Pulmonary artery endothelial cell (primary cell): Measurements from ENCODE around the gene KCND3. TPM values are rescaled to one million over a fixed set of nuclear protein-coding genes. Genes with fewer than 3 reads are reported as not detected.

ENCODE experiments used
- DNase-seq: peaks from one replicate; pipeline ENCODE4 v3.0.0-alpha.2; 2011; ENCODE audit warnings: low read depth, low spot score
- total RNA-seq: library from RNA; depleted of rRNA; stranded (reverse); fragments of >200 nt; gene quantifications from 2 replicates; pipeline ENCODE4 v1.2.3, GENCODE V29; 2014

Gene KCND3
- total RNA-seq, 1 donor from 2014 or later, result under 0.01 TPM

DNA sequence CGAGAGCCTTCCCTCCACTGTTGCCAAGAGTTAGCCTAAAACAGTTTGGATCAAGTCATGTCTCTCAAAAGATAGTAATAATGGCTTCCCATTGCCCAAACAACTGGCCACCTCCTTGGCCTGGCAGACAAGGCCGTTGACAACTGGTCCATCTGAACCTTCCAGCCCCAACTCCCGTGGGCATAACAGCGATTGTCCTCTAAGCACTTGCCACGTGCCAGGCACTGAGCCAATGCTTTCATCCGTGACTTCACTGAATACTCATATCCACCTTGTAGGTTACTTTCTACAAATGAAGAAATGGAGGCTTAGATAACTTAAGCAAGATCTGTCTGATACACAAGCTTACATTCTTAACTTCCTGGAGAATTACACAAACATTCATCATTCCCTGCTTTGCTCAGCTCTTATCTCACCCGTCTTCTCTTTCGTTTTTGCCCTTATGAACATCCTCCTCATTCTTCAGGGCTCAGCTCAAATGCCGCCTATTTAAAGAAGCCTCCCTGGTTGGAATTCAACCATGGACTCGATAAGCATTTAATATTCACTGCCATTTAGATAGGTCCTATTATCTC lies 106.4 kb downstream of the KCND3 start:
- no peak for DNase-seq

DNA sequence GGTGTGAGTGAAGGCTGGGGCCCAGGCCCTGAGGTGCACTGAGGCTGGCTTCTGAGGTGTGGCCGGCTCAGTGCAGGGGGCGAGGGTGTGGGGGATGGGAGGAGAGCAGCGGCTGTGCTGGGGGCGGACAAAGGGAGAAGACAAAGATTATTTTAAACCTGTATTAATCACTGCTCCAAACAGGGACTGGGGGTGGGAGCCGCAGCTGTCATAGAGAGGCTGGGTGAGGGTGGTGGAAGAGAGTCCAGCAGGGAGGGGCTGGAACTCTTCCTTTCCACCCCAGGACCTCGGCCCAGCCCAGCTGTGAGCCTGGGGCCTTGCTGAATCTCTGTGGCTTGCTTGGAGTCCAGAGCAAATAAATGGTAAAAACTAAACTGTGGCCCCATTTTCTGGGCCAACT lies 106.9 kb downstream of the KCND3 start:
- DNase-seq, result no peak

DNA sequence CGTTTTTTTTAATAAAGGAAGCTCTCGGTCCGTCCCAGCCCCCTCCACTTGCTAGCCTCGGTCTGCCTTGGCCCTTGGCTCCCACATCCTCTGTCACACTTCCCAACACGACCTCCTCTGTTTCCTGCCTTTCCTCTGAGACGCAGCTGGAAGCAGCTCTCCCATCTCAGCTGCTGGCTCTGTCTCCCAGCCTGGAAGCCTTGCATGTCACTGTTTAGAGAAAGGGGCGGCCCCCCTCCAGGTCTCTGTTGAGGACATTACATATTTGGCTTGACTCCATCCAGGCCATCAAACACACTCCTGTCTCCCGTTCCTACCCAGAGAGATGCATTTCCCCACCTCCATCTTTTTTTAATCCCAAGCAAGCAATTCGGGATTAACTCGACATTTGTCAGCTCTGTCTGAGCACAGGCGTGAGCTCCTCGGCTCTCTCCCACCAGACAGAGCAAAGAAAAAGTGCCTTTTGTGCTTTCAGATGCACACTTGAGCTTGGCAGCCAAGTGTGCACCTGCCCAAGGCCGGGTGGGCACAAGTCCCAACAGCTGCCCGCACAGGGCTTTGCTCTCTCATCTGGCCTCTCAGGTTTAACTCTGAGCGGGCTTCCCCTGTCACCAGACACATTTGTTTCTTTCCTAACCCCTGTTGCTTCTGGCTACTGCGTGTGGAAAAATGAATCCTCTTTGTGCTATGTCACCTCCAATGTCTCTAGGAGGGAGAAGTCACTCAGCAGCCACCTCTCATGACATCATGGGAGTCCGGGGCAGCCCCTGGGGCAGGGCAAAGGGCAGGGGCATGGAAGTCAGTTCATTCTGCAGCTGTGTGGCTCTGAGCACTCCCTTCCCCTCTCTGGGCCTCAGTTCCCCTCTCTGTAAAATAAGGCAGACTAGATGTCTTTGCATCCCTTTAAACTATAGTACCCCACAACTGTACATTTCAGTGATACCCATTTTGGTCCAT lies 108.3 kb downstream of the KCND3 start:
- DNase-seq, result no peak

DNA sequence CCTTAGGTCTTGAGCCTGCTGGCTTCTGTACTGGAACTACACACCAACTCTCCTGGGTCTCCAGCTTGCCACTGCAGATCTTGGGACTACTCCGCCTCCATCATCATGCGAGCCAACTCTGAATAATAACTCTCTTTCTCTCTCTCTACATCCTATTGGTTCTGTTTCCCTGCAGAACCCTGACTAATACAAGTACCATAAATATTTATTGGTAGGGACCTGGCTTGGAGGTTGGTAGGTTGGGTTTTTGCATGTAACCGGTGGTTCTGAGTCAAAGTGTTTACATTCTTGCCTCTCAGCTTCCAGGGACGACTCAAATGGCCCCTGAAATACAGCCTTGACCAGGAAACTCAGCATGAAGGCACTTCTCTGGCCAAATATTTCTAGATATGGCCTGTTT lies 110.4 kb downstream of the KCND3 start:
- no peak for DNase-seq

DNA sequence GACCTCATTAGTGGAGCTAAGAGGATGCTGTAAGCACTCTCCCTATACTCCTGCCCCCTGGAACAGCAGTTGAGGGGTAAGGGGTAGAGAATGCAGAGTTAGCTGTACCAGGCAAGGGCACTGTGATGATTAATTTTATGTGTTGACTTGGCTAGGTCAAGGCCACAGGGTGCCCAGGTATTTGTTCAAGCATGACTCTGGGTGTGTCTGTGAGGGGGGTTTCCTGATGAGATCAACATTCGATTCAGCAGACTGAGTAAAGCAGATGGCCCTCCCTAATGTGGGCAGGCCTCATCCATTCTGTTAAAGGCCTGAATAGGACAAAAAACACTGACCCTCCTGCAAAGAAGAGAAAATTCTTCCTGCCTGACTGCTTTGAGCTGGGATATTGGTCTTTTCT lies 110.8 kb downstream of the KCND3 start:
- DNase-seq, result no peak

DNA sequence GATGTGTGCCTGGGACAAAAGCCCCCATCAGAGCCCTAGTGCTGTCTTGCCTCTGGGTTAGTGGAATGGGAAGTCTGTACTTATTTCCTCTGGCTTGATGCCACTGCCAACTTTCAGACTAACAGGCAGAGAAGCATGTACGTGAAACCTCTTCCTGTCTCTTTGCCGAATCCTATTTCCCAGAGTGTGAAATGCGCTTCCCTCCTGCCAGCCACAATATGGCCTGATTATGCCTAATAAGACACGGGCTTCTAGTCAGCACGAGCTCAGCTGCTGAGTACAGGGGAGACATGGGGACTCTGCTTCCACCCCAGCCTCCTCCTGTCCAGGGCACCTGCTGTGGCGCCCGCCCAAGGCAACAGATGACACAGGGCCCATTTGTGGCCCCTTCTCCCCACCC lies 111.4 kb downstream of the KCND3 start:
- no peak for DNase-seq

DNA sequence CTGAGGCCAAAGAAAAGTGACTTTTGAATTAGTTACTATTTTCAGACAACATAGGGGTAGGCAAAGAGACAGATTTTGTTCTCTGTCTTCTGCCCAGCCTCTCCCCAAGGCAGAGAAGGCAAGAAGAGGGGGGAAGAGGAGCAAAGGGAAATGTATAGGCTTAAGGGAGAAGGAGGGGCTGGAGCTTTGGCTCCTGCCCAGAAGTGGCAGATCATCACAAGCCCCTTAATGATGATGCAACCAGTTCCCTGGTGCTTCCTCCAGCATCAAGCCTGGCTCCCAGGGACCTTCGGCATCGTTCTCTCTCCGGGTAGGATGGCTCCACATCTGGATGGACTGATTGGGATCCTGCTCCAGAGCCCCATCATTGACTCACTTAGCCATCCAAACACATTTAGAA lies 112.8 kb downstream of the KCND3 start:
- no peak for DNase-seq

DNA sequence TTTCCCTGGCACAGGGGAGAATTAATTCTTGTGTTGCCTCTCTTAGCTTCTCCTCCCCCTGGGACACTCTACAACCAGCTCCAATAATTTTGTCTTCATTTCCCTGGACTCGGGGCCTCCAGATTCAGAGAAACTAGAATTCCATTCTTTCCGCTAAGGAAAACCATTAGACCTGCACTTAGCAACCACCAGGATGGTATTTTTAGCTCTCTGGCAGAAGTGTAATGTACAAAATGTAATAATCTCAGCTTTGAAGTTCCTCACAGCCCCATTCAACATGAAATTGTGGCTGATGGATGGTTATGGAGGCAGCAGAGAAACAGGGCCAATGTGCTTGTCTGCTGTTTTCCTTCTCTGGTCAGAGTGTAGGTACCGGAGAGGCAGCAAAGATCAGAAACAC lies 113.8 kb downstream of the KCND3 start:
- DNase-seq, result no peak

DNA sequence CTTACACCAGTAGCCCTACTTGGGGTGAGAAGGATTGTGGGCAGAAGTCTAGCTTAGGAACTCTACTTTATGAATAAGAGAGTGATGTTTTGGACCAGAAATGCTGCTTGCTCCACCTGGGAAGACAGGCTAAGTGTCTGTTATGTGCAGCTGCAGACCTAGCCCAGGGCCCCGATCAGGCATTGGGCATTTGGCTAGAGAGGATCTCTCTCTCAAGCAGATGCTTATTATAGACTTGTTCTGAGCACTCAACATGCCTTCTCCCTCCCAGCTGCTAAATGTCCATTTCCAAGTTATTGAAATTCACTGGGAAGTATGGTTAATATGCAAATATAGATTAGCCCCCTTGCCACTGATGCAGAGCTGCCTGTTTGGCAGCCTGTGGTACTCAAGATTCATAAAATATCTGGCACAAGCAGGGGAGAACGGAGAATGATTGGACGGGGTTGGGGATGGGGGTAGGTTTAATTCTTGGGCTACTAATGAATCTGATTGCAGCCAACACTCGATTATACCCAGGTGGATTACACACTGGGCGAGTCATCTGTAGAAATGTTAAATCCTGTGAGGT lies 115.9 kb downstream of the KCND3 start:
- no peak for DNase-seq

DNA sequence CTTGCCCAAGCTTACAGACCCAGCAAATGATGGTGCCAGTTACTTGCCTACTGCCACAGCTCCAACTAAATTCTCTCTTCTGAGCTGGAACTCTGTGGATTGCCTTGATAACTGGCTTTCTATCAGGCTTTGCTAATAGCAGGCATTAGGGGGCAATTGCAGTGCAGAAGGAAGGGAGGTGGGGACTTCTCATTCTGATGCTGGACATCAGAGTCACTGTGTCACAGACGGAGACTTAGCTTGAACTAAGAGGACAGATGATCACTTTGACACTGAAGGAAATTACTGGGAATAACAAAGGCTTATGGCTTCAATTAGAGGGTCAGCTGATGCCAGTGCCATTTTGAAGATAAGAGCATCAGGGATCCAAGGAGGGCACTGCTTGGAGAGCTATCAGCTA lies 119.3 kb downstream of the KCND3 start:
- DNase-seq, result no peak

DNA sequence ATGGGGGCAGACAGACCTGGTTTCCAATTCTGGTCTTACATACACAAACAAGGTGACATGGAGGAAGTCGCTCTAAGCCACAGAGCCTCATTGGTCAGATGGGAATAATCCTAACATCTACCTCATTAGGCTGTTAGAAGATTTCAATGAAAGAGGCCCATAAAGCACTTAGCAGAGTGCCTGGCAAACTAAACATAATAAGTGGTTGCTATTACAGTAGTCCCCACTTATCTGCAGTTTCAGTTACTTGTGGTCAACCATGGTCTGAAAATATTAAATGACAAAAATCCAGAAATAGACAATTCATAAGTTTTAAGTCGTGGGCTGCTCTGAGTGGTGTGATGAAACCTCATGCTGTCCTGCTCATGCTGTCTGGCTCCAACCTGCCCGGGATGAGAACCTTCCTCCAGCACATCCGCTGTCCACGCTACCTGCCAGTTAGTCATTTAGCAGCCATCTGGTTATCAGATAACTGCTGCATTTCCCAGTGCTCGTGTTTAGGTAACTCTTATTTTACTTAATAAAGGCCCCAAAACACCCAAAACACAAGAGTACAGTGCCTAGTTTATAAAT lies 121.5 kb downstream of the KCND3 start:
- no peak for DNase-seq

DNA sequence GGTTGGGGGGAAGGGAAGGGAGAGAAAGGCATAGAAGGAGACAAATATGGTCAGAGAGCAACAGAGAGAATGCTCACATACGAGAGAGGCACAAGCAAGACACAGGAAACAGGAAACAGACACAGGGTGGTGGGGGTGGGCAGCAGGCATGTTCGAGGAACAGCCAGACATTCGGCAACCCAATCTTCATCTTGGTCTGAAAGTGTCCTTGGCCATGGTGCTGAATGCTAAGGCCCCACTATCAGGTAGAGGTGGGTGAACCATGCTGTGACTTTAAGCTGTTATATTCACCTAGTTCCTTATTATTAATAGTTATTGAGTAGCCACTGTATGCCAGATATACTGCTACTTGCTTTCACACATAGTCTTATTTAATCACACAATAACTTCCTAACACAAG lies 124.6 kb downstream of the KCND3 start:
- DNase-seq, result no peak

DNA sequence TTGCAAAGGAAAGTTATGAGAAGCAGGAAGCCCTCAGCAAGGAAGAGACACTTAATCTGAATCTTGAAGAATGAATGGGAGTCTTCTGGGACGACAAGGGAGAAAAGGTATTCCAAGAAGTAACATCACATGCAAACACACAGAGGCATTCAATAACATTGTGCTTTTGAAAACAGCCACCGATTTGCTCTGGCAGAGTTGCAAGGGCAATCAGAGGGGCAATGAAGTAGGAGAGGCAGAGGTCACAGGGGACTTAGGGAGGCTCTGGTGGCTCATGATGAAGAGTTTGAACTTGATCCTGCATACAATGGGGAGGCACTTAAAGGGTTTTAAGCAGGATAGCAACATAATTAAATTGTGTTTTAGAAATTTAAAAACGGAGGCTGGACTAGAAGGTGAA lies 126.1 kb downstream of the KCND3 start:
- DNase-seq, result no peak

DNA sequence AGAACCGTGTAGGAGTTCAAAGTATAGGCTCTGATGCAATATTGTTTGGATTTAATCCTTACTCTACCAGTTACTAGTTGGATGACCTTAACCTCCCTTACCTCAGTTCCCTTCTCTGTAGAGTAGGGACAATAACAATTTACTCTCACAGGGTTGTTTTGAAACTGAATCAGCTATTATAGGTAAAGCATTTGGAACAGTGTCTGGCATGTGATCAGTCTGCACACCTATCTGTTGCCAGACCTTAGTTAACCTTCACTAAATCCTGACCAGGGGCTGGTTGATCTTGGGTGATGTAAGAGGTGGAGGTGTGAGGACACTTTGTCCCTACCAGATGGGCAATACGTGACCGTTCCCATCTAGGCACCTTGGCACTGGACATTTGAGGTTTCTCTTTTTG lies 126.9 kb downstream of the KCND3 start:
- no peak for DNase-seq

DNA sequence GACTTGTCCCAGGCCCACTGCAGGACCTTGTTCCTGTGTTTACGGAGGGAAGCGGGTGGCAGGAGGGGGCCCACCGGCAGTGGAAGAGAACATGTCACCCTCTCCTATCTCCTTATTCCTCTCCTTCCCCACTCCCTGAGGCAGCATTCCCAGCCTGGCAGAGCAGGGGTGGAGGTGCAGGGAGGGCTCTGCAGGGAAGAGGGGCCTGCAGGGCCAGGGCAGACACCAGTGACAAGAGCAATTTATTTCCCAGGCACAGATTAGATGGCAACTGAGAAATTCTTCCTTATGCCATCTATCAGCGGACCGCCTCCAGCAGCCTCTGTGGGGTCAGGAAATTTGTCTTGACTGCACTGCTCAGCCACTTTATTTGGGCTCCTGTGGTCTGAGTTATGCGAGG lies 127.9 kb downstream of the KCND3 start:
- no peak for DNase-seq

DNA sequence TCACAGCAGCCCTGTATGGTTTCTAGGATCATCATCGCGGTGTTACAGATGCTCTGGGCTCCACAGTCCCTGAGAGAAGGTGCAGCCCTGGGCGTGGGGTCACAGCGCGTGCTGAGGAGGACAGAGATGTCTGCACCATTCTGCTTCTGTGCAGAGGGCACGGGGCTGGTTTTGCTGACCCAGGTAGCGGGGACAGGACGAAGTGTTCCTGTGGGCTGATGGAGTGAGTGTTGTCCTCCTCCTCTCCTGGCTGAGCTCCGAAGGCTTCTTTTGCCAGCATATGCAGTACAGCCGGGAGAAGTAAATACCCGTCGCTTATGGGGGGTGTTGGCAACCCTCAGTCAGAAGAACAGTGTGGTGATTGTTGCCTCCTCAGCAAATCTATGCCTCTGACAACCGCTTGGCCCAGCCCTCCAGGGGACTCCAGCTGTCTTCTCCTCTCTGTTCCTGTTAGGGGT lies 132.2 kb downstream of the KCND3 start:
- no peak for DNase-seq

DNA sequence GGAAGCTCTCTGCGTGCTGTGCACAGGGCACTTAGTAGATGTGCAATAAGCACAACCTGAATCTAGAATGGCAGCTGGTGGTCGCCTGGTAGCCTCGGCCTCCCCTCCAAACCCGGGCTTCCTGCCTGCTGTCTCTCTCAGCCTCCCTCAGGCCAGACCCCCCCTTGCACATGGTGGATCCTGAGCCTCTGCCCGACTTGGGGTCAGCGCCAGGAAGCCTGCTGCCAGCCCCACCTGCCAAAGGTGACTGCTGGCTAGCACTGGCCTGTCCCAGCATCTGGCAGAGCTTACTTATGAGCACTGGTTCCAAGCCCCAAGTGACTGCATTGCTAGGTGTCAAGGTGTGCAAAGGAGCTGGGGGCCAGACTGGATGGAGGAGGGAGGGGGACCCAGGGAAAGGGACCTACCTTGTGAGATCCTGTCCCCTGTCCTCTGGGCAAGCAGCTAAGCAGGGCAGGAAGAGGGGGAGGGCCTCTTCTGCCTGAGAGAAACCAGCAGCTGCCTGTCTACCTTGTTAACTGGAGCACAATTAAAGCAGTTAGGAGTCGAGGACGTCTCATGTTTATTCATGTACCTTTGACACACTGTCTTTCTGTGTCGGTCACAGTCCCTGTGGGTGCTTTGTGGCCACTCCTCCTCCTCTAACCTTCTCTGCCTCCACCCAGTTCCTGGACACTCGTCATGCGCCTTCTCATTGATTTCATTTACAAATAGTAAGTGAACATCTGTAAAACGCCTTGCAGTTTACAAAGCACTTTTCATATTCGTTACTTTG lies 132.9 kb downstream of the KCND3 start:
- DNase-seq, result no peak

DNA sequence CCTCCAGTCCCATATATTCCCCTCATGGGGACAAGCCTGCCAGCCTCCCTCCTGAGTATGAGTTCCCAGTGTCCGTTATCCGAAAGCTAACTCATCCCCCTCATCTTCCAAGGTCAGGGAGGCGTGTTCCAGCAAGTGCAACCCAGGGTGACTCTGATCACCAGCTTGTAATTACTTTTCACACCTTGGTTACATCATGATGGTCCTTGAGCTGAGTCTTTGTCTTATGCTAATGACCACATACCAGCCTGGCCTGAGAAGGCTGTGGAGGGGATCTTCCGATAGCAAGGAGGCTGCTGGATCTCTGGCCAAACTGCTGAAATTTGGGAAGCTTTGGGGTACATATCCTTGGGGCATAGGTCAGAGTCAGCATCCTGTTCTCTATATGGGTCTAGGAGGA lies 134.2 kb downstream of the KCND3 start:
- no peak for DNase-seq

DNA sequence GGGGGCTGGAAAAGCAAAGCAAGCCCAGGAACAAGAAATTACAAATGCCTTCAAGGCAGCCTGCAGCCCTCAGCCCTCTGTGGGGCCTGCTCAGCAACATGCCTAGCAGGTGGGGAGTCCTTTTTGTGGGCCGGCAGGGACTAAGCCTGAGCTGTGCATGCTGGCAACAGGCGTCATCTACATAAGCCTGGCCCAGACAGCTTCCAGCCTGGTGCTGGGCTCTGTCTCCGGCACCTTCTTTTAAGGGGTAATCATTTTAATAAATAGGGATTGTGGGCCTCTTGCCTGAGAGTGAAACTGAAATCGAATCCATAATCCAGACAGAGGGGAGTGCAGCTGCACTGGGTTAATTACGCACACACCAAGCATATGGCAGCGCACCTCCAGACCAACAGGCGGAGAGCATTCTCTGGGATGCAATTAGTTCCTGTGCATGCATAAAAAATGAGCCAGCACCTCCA lies 137.2 kb downstream of the KCND3 start:
- DNase-seq, result no peak

DNA sequence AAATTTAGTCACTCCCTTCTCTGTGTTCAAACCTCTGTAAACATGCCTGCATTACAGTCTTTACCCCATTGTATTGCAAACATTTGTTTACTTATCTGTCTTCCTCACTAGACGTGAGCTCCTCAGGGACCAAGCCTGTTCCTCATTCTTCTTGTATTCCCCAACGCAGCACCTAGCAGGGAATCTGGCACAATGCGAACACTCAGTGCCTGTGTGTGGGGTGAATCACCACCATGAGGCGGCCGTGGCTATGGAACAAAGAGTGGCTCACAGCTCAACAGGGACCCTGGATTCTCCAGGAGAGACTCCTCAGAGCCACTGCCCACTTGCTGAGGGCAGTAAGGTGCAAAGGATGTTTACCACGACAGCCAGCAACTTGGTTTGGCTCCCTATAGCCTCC lies 137.9 kb downstream of the KCND3 start:
- no peak for DNase-seq

DNA sequence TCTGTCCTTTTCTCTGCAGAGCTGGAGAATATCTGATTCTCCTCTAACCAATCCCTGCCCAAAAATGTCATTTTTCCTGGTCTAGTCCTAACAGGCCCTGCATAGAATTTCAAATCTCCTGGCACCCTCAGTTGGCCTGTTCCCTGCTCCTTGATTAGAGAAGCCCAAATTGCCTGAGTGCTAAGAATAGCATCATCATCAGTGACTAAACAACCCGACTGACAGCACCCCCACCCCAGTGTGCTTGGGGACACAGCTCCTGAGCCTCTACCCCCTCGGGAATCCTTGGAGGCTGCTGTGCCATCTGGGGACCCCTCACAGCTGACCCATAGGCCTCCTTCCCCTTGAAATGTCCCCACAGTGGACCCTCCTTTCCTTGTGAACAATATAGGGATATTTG lies 139.4 kb downstream of the KCND3 start:
- no peak for DNase-seq
